ENCODE results near the gene CEL.

DNA sequence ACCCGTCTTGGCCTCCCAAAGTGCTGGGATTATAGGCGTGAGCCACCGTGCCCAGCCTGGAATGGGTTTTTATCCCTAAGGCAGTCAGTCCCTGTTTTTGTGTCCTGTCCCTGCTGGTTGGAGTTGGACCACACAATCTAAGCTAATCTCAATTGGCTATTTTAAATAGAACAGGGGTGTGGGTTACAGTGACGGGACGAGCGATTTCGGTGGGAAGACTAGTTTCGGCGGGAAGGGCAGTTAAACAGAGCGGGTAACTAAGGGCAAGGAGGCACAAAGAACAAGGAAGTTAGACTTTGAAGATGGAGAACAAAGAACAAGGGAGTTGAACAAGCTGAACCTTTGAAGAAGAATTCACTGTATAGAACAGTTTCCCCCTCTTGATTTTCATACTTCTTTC, 29.6 kb upstream of the CEL start:
- TF ChIP-seq EZH2 (IDR thresholded peaks at IDR 0.05) (no peak), POLR2AphosphoS5 (IDR thresholded peaks at IDR 0.05; ENCODE audit: borderline replicate concordance, low read depth, low read length) (no peak), FOXP2 (optimal IDR thresholded peaks at IDR 0.05; ENCODE audit: control extremely low read depth, extremely low read length, insufficient read depth) (no peak)

Data from SK-N-MC (cell line).